ENCODE data around the gene ATP6V1G3.
"Not testable (repeated sequence)": the region's sequence is repeated elsewhere in the genome, so short reads cannot be mapped to it uniquely, and the experiment has no call there.

ATP6V1G3 gene

DNA sequence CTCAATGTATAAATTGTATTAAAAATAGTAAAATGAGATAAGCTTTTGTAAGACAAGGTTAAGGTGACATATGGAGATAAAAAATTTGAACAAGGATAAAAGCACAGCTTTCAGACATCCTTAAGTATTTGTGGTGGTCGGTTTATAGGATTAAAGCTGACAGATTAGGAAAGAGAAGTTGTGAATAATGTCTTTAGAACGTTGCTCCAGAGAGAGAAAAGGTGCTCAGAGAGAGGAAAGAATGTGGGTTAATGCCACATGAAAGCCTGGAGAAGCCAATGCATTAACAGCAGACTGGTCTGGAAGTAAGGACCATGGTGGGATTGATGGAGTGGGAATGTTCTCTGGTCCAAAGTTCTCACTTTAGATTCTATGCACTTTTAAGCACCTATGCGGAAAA is 44.8 kb downstream of the ATP6V1G3 start:
- DNase-seq, result no peak

DNA sequence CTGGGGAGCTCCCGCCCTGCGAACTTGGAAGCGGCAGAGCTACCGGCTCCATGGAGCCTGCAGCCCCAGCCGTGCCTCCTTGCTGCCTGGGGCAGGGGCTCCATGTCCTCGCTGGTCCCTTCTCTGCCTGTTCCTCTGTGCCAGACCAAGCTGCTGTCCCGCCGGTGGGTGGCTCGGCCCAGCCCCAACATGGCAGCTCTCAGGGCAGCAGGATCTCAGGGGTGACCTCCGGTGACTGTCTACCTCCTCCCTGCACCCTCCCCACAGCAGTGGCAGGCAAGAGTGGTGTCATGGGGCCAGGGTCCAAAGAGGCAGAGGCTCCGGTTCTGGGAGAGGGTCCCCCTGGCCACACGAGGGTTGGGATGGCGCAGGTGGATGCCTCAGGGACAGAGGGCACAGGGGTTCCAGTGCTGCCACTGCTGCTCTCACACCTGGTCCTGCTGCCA is 45.8 kb downstream of the ATP6V1G3 start:
- DNase-seq, result no peak

DNA sequence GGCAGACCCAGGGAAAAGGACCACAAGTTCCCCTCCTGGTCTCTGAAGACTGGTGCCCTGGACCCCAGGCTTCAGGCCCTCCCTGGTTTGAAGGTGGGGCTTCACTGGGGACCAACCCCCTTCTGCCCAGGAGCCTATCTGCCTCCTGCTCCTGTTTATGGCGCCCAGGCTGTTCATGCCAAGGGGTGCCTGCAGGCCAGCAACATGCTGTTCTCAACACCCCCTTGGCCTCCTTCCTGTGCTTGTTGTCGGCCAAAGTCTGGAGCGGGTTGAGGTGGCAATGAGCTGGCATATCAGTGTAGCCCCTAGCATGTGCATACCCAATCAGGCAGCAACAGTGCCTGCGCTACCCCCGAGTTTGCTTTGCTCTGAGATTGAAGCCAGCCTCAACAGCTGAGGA is 46.3 kb downstream of the ATP6V1G3 start:
- no peak for DNase-seq

- no peak for DNase-seq
Measured at GRCh38 chr1:198493329-198493728, 47.2 kb downstream of the ATP6V1G3 start.

DNA sequence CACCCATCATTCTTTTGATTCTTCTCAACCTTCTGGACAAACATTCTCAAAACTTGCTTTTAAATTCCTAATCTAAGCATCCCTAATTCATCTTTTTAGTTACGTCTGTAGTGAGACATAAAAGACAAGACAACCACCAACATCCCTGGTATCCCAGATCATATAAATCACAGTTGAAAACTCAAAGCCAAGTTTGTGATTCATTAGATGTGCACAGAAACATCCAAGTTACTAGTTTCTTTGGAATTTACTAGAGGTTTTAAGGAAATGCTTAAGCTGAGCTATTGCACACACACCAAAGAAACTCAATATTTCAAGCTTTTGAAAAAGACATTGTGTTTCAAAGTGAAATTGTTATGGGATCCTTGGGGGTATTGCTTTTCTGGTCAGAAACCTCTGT is 47.6 kb downstream of the ATP6V1G3 start:
- DNase-seq, result no peak

DNA sequence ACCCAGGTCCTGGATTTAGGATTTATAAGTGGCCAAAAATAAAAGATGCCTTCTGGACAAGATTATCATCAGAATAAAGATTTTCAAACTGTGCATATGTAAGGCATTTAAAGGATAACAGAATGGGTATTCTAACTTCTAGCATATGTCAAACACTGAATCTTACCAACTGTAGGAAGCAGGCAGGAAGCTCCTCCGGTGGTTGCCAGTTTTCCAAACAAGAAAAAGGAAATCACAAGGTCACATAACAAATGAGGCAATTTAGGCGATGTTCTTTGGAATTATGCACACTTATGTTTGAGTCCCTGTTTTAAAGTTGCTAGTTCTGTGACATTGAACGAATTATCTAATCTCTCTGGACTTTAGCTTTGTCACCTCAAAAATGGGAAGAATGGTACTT is 48.9 kb downstream of the ATP6V1G3 start:
- DNase-seq, result no peak

- DNase-seq, result no peak
Measured at GRCh38 chr1:198491028-198491427, 49.5 kb downstream of the ATP6V1G3 start.

DNA sequence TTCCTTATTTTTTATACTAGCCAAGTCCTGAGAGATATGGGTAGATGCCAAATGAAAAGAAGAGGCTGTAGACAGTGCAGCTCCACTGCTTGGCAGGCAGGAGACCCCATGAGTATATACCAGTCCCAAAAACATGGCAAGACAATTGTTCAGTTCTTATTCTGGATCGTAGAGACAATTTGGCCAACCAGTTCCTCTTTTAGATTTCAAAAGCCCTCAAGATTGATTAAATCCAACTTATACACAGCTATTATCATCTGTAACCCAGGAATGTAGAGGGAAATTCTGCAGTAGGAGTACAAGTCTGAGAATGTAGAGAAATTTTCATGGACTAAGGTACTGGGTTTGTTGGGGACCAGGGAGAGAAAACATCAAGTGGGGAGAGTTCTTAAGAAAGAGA is 50.3 kb downstream of the ATP6V1G3 start:
- DNase-seq, result no peak

- DNase-seq, result no peak
Measured at GRCh38 chr1:198486903-198487302, 53.6 kb downstream of the ATP6V1G3 start.

GRCh38 chr1:198483645-198484044 is 56.8 kb downstream of the ATP6V1G3 start:
- no peak for DNase-seq

DNA sequence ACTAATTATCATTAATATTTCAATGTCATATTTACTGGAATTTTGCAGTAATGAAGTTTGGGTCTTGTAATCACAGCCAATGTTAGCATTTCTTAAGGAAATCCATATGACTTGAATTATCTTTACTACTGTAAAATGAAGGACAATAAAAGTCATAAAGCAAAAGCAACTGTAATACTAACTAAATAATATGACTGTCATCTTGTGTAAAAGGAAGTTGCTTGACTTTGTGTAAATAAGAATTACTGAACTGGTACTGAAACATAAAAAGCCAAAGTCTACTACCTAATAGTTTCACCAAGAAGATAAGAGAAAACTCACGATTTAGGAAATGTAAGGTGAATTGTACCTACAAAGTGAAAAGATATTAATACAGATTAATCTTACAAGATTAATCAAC is 57.5 kb downstream of the ATP6V1G3 start:
- DNase-seq, result no peak

GRCh38 chr1:198481661-198482060 is 58.8 kb downstream of the ATP6V1G3 start:
- DNase-seq, result no peak

- no peak for DNase-seq
Measured at GRCh38 chr1:198480876-198481275, 59.6 kb downstream of the ATP6V1G3 start.

- not testable (repeated sequence) for DNase-seq
Measured at GRCh38 chr1:198477354-198477753, 63.1 kb downstream of the ATP6V1G3 start.

Data from eye (tissue), 1 donor.